Fibroblast of skin of right quadriceps (primary cell): ENCODE measurements around the gene TRIM66.
"Not testable (repeated sequence)": the region's sequence is repeated elsewhere in the genome, so short reads cannot be mapped to it uniquely, and the experiment has no call there.

ENCODE experiments used
- DNase-seq: peaks from one replicate; pipeline ENCODE4 v3.0.0-alpha.2; 2013

The TRIM66 gene

DNA sequence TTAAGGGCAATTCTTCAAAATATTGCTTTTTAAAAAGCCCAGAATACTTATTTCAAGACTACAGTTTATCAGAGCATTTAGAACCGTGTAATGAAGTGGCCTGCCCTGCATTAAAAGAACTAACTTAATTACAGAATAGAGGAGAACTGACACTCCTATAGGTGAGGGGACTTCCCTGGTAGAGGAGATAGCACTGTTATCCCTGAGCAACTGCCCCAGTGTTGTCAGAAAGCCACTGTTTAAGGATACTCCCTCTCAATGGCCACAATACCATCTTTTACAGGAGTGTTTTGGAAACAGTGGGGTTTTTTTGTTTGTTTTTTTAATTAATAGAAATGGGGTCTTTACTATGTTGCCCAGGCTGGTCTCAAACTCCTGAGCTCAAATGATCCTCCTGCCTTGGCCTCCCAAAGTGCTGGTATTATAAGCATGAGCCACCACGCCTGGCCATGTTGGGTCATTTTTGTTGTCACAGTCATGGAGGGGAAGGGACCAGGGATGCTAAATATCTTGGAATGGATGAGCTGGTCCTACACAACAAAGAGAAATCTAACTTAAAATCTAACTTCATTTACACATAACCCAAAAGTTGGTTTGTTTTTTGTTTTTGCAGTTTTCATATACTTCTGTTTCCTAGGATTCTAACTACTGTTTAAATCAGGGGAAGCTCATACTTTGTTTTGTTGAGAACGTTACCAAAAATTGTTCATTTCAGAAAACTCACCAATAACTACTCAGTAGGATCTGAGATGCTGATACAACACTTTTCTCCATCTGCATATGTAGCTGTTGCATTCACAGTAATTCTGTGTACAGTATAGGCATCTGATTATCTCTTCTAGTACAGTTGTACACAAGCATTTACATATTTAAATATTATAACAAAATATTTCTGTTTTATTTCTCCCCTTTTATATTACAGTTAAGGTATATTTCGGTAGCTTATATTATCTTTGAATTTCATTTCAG is 8.2 kb upstream of the TRIM66 start:
- no peak for DNase-seq

DNA sequence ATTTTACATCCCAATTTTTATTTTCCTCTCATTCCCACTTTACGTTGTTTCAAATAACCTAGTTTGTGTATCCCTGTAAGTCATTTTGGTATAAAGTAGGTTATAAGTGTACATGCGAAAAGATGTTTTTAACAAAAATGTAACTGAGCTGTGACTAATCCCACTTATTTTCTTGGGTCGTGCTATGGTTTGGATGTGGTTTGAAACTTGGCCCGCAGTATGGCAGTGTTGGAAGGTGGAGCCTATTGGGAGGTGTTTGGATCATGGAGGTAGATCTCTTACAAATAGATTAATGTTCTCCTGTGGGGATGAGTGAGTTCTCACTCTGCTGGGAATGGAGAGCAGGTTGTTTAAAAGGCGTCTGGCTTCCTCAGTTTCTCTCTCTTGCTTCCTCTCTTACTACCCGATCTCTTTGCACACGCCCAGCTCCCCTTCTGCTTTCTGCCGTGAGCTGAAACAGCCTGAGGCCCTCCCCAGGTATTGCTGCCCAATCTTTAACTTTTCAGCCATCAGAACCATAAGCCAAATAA is 7.3 kb upstream of the TRIM66 start:
- no peak for DNase-seq

DNA sequence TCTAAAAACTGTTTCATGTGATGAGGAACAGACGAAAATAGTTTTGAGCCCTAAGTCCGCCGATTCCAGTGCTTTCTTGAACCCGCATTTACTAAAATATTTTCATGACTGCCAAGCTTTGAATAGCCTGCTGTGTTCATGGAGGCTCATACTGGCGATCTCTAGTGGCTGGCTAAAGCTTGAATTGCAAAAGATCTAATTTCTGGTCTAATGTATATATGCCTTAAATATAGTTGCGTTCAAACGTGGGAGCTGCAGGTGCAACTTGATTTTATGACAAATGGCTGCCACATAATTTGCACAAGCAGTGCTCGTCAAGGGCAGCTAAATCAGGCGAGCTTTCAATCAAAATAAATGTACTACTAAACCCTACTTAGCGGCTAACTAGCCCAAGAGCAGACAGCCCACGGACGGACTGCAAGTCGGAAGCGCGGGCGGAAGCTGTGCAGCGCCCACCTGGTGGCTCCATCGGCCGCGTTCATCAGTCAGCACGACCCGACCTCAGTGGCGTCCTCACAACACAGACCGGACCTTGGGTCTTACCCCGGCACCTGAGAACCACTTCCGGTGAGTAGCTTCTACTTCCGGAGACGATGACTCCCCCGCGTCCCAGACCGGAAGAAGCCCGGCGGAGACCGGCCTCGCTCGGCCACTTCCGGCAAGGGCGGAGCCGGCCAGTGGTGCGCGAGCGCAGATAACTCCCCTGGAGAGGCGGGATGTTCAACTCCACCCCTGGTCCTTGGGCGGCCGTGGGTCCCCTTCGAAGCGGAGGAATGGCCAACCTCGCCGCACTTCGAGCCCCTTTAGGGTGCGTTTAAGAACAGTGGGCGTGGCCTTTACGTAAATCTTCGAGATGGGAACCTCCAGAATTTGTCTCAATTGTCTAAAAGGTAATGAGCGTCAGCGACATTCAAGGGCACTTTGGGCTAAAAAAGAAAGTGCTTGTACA is 6.2 kb upstream of the TRIM66 start:
- DNase-seq, result peak; percentile 95

DNA sequence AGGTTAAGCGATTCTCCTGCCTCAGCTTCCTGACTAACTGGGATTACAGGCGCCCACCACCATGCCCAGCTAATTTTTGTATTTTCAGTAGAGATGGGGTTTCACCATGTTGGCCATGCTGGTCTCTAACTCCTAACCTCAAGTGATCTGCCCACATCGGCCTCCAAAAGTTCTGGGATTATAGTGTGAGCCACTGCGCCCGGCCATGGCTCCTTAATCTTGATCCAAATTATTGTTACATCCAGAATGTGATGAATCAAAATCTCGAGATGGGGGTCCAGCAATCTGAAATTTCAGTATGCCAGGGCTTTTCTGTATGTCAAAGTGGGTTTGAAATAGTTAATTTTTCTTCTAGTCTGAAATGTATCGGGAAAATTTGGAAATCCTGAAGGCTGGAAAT is 3.9 kb upstream of the TRIM66 start:
- DNase-seq, result no peak

DNA sequence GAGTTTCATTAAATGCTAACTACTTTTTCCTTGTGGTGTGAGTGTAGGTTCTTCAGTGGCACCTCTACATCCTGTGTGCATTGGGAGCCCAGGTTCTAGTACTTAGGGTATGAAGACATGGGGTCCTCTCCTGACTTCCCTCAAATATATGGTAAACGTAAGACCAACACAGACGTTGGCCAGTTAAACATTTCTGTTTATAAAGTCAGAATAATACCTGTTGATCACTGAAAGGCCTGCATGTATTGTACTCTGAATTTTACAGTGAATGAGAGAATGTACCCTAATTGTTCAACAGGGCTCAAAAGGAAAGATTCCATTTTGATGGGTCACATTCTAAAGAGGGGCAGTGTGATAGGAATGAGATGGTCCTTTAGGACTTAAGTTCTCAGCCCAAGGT is 3.4 kb upstream of the TRIM66 start:
- DNase-seq, result no peak

DNA sequence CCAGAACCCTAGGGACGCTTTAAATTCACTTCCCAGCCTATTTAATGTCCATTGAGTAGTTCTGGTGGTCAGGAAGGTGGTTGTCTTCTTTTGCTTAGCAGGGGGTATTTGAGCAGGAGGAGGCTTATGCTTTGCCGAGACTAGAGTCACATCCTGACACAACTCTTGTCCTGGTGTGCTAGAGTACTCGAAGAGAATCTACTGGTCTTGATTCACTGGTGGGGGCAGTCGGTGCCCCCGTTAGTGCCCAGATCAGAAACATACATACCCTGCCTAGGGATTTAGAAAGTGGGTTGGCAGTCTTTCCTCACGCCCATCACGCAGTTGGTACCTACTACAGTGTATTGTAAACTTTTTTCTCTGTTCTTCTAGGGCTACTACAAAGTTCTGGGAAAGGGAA is 2.8 kb upstream of the TRIM66 start:
- no peak for DNase-seq

DNA sequence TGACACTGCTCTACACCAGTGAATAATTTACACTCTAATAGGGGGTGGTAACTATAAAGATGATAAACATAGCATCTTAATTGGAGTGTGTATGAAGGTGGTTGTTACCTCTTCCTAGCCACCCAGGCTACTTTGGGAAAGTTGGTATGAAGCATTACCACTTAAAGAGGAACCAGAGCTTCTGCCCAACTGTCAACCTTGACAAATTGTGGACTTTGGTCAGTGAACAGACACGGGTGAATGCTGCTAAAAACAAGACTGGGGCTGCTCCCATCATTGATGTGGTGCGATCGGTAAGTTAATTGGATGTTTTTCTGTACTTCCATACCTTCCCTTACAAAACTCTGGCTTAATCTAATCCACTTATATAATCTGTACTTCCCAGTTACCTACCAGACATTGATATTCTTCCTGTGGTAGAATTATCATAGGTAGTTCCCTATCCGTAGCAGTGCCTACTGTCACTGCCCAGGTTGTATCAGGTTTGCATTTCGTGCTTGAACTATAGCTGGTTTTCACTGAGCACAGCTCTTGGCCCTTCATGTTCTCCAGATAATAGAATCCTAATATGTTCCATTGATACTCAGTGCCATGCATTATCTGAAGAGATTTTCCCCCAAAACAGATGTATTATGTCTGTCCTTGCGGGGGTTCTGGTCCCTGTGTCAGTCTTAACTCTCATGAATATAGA is 2.3 kb upstream of the TRIM66 start:
- DNase-seq, result no peak

DNA sequence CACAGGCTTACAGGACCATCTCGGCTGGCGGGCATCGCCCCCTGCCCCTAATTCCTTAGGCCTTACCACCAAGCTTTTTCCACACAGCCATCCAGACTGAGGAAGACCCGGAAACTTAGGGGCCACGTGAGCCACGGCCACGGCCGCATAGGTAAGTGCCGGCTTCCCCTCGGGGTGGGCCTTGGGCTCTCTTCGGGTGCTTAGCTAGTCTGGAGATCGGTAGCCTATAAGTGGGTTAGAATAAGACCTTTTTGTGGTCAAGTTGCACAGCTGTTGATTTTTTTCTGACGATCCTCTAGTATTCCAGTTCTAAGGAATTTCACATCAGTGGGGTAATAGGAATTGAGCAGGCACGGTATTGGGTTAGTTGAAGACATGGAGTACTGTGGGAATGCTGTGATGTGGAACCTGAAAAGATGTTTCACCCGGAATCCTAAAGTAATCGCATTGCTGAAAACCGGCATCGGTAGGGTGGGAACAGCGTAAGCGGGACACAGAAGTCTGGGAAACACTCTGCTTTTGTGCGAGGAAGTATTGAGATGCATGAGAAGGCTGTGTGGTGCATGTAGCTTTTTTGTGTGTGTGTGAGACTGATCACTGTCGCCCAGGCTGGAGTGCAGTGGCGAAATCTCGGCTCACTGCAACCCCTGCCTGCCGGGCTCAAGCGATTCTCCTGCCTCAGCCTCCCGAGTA is 796 bp upstream of the TRIM66 start:
- no peak for DNase-seq

DNA sequence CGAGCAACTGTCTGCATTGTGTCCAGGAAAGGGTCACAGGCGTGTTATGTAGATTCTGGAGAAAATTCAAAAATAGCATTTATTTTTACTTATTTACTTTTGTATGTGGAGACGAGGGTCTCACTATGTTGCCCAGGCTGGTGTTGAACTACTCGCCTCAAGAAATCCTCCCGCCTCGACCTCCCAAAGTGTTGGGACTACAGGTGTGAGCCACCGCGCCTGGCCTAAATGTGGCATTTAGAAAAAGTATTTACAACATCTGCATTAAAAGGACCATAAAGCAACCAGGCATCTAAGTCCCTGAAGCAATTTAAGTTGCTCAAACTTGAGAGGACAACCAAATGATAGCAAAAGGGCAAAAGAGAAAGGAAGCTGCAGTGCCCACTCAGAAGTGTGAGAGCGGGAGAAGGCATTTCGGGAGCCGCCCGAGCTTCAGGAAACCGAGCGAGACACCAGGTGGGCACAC is 595 bp downstream of the TRIM66 start:
- no peak for DNase-seq

DNA sequence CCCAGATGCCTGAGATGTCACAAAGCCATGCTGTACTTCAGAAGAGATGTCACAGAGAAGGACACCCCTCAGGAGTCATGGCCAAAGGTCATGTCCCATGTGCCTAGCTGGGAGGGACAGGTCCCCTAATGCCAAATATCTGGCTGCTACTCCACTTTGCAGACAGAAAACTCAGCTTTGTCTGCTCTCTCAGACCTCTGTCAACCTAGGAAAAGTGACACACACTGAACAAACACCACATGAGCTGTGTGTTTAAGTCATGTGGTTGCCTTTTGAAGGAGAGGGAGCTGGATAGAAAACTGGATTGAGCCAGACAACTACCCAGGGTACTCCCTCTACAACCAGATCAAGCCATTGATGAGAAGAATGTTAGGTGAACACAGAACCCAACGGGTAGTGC is 3.5 kb downstream of the TRIM66 start:
- no peak for DNase-seq

DNA sequence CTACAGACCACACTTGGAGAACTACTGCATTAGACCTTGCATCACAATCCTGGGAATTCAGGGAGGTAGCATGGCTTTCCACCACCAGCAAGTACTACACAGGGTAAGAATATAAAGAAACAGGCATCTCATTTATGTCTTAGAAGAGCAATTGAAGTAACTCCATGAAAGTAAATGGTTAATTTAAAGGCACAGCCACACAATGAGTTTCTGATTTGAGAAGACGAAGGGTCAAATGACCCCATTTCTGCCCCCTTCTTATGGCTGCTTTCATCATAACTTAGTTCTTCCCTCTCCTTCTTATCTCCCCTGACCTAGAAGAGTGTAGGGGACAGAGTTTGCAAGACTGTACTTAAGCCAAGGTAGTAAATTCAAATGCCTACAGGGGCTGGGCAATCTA is 6.0 kb downstream of the TRIM66 start:
- no peak for DNase-seq

DNA sequence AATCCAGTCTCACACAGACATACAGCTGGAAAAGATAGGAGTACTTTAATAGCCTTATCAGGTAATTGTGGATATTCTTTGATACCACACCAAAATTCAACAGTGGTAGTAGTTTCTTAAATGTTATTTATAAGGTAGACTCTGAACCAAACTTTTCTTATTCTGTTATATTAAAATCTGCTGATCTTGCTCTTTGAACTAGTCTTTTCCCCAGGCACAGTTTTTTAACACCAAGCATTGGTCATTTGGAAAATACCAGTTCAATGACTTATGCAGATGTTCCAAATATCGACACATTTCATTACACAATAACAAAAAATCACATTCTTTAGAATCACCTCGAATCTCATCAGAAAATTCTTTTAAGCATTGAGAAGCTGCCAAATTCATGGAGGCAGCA is 7.6 kb downstream of the TRIM66 start:
- DNase-seq, result no peak

DNA sequence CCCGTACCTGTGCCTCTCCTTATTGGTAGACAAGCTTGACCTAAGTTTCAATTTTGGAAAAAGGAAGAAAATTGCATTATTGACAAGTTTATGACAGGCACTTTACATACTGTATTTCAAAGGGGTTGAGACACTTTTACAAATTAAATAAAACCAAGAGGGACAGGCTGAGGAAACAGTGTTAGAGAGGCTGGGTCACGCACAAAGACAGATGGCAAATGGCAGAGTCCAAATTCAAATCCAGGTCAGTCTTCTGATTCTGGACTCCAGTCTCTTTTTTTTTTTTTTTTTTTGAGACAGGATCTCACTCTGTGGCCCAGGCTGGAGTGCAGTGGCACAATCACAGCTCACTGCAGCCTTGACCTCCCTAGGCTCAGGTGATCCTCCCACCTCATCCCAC is 10.1 kb downstream of the TRIM66 start:
- DNase-seq, result no peak

DNA sequence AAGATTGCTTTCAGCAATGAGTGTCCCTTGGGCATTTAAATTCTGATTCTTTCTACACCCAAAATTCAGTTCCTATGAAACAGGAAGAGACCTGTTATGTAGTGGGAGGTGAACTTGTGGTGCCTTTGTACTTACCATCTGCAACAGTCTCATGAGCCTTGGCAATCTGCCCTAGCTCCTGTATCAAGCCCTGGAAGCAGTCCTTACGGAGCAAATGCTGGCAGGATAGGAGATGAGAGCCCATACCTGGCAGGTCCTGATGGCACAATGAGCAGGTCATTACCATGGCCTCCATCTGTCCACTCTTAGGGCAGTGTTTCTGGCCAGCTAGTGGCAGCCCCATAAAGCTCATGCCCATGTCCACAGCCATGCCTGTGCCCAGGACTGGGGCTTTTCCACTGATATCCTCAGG is 10.8 kb downstream of the TRIM66 start:
- no peak for DNase-seq

DNA sequence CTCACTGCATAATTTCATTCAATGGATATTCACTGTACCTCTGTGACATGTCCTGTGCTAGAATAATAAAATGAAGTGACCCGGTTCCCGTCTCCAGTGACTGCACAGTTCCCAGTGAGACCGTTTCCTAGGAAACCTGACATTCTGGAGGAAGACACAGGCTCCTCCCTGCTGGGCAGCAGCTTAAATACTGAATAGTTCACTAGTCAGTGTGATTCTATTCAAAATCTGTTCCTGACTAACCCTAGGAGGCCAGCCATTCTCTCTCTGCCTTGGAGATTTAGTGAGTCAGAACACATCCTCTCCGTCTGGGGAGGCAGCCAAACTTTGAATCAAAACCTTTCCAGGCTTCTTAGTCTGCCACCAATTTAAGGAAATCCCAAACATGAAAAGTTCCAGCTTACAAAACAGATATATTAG is 11.3 kb downstream of the TRIM66 start:
- peak; percentile 98 for DNase-seq

DNA sequence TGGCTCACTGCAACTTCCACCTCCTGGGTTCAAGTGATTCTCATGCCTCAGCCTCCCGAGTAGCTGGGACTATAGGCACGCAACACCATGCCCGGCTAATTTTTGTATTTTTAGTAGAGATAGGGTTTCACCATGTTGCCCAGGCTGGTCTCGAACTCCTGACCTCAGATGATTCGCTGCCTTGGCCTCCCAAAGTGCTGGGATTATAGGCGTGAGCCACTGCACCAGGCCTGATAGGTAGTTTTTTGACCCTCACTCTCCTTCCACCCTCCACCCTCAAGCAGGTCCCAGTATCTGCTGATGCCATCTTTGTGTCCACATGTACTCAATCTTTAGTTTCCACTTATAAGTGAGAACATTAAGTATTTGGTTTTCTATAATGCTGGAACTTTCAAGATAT is 12.4 kb downstream of the TRIM66 start:
- not testable (repeated sequence) for DNase-seq

DNA sequence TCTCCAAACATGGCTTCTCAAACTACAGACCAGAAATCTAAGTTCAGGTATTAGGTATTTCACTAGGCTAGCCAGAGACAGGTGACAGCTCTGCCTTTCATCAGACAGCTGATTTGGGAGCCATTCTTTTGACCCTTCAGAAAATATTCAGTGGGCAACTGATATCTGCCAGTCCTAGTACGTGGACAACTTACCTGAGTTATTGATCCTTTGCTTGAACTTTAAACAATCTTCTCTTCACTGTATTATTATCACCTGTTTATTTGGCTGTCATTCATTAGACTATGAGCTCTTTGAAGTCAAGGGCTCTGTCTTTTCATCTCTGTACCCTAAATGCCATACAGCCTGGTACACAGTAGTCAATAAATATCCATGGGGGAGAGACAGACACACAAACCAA is 17.2 kb downstream of the TRIM66 start:
- no peak for DNase-seq

DNA sequence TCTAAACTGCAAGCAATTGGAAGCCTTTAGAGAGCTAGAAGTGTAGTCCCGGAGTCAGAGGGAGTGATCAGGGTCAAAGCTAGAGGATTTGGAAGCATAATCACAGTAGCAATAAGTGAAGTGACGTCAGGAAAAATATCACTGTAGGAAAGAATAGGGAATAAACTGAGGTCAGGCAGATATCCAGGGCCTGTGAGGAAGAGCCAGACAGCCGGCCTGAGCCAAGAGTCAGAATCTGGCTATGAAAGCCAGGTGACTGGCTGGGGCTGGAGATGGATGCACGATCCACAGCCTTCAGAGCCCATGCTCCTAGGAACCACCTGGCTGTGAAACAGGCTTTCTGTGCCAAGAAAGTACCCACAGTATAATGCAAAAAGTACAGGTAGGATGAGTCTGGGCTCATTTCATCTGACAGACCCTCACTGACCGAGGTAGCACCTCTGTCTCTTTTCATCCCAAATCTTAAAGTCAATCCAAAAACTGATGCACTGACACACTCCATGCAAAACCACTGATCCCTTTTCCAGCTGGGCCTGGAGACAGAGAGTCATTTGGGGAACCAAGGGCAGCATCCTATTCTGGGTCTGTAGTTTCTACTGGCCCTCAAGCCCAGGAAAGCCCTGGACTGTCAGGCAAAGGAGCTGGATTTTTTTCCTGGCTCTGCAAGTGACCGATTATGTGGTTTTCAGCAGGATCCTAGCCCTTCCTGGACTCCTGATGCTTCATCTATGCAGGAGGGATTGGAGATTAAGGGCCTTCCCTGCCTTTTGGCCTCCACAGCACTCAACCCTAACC is 21.3 kb downstream of the TRIM66 start:
- no peak for DNase-seq

DNA sequence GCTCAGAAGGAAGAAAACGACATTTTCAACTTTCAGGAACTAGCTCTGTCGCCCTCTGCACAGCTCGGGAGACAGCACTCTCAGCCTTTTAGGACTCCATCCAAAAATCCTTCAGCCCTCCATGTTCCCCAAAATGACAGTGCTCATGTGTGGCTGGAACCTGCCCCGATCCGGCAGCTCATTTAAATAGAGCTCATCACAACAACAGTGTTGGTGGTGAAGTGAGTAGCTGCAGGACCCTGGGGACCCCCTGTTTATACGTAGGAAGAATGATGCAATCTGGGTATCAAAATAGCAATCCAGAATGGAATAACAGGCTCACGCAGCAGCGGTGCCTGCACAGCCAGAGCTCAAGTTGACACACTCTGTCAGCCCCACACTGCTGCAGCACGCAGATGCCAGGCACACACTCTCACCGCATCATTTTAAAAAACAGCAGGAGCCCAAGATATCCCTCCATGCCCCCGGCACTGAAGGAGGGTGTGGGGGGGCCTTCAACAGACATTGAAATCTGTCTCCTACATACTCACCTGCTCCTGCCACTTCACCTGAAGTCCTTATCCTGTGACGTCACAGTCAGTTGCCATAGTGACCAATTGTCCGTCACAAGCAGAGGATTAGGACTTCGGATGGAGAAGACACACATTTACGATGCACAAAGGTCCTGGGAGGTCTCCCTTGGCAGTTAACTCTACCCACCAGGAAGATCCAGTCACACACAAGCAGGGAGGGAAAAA is 24.0 kb downstream of the TRIM66 start:
- DNase-seq, result peak; percentile 54

DNA sequence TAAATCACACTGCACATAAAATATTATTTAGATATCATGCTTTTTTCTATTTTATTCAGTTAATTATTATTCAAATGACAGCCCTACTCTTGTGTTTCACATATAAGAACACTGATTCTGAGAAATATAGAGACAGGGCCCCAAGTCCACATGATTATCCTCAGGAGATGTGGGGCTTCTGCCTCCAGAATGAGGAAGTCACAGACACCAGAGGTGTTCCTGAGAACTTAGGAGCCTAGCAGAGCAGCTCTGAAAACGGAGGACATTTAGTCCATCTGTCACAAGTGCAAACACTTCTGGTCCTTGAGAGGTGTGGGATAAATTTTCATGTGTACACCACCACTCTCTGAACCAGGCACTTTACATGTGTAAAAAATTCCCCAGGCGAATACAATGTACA is 26.2 kb downstream of the TRIM66 start:
- no peak for DNase-seq

DNA sequence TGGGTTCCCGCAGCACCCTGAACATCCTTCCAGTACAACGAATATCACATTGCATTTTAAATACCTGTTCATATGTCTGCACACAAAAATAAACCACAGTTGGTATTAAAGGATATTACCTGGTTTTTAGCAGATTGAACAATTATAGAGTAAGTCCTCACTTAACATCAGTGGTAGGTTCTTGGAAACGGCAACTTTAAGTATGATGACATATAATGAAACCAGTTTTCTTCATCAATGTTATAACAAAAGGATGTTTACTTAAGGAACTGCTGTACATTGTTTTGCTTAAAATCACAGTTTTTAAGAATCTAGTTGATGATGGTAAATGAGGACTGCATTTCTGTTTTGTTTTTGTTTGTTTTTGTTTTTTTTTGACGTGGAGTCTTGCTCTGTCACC is 28.0 kb downstream of the TRIM66 start:
- no peak for DNase-seq
